ENCODE results near the gene OR2S2.
A peak's percentile ranks its signal among the peaks of the same experiment; 100 is the strongest.

OR2S2 gene

DNA sequence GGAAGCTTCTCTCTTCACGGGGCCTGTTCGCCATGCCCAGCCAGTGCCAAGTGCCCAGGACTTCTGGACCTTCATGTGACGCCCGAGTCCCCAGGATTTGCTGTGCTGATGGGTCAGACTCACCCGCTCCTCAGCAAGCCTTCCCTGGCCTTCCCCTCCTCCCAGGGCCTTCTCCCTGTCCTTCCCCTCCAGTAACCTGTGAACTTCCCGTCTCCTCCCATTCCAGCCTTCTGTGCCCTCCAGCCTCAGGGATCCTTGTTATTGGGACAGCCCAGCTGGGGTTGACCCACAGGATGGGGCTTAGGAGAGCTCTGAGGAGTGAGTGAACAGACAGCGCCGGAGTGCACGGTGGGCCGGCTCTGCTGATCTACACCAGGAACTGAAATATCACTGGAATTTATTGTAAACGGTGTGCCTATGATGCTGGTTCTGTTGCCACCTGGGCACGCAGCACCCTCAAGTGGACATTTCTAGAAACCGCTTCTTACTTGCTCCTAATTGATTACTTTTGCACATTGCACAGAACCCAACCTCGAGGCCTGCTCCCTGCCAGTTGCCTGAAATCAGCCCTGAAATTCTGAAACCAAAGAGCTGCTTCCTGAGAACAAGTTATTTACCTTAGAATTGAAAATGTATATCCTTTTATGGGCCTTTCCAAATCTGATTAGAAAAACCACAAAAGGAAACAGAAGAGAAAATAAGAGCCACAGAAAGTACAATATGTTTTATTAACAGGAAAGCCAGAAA lies 47.2 kb downstream of the OR2S2 start:
- H2AFZ ChIP-seq (ENCODE audit: low read depth) = peak overlapping the region; percentile 60; the same call in 1 of the 2 replicates

DNA sequence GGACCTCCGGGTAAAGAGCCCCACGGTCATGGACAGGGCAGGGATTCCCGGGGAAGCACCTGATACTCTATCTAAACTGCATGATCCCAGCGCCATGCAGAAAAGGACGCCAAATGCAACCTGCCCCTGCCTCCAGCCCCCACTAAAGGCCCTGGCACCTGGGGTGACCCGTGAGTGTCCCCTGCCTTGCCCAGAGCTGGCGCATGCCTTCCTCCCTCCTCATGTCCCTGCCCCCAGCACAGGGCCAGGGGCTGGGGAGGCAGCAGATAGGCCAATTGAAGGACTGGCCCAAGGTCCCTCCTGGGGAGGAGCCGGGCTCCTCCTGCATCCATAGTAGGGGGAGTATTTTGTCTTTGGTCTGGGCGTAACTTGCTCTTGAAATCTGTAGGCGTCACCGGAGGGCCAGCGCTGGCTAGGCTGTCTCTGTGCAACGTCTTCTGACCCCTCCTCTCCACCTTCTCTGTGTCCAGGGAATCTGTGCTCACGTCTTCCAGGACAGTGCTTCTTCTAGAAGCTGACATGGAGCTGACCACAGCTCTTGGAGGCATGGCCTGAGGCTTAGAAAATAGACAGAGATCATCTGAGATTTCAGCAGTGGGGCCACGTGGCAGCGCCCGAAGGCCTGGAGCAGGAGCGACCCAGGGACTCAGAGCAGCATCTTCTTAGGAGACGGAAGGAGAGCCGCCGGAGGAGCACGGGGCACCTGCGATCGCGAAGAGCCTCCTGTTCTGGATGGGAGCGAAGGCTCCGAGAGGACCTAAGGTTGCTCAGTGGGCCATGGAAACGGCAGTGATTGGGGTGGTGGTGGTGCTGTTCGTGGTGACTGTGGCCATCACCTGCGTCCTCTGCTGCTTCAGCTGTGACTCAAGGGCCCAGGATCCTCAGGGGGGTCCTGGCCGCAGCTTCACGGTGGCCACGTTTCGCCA lies 48.0 kb downstream of the OR2S2 start:
- Histone ChIP-seq H3K79me2 (ENCODE audit: insufficient read depth, low read depth) (no peaks in the 10 kb centered on the region), H3K4me3 (IDR thresholded peaks at IDR 0.05; ENCODE audit: insufficient read depth, low read depth, low read length) (no peak overlapping the region), H3K4me1 (ENCODE audit: low read depth, poor library complexity, severe bottlenecking) (peaks cover 13% of the 10 kb centered on the region), H3K36me3 (ENCODE audit: insufficient read depth) (no peaks in the 10 kb centered on the region), H3K9ac (no peak overlapping the region), H4K20me1 (ENCODE audit: insufficient read depth) (no peaks in the 10 kb centered on the region), H3K27me3 (ENCODE audit: insufficient read depth, low read depth) (no peaks in the 10 kb centered on the region), H3K4me2 (no peak overlapping the region), H3K27ac (no peak overlapping the region), H2AFZ (ENCODE audit: low read depth) (peak overlapping the region; percentile 60; the same call in 1 of the 2 replicates)
- TF ChIP-seq, protein P1, sequence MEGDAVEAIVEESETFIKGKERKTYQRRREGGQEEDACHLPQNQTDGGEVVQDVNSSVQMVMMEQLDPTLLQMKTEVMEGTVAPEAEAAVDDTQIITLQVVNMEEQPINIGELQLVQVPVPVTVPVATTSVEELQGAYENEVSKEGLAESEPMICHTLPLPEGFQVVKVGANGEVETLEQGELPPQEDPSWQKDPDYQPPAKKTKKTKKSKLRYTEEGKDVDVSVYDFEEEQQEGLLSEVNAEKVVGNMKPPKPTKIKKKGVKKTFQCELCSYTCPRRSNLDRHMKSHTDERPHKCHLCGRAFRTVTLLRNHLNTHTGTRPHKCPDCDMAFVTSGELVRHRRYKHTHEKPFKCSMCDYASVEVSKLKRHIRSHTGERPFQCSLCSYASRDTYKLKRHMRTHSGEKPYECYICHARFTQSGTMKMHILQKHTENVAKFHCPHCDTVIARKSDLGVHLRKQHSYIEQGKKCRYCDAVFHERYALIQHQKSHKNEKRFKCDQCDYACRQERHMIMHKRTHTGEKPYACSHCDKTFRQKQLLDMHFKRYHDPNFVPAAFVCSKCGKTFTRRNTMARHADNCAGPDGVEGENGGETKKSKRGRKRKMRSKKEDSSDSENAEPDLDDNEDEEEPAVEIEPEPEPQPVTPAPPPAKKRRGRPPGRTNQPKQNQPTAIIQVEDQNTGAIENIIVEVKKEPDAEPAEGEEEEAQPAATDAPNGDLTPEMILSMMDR (conservative IDR thresholded peaks at IDR 0.05; ENCODE audit: low read depth, low read length) = no peak

More for the DNA sequence above, 47.2 kb downstream of the OR2S2 start:
- TF ChIP-seq, protein P1 (conservative IDR thresholded peaks at IDR 0.05; ENCODE audit: low read depth, low read length) = peak; percentile 65
- no peaks in the 10 kb centered on the region for H3K36me3 ChIP-seq (ENCODE audit: insufficient read depth)
- H3K9ac ChIP-seq = no peak overlapping the region
- peaks cover 13% of the 10 kb centered on the region for H3K4me1 ChIP-seq (ENCODE audit: low read depth, poor library complexity, severe bottlenecking)
- H3K4me3 ChIP-seq (IDR thresholded peaks at IDR 0.05; ENCODE audit: insufficient read depth, low read depth, low read length) = no peak overlapping the region
- H3K27ac ChIP-seq = no peak overlapping the region
- H3K4me2 ChIP-seq = no peak overlapping the region; the same call in 1 of the 2 replicates
- no peaks in the 10 kb centered on the region for H4K20me1 ChIP-seq (ENCODE audit: insufficient read depth)
- no peaks in the 10 kb centered on the region for H3K79me2 ChIP-seq (ENCODE audit: insufficient read depth, low read depth)
- no peaks in the 10 kb centered on the region for H3K27me3 ChIP-seq (ENCODE audit: insufficient read depth, low read depth)

DNA sequence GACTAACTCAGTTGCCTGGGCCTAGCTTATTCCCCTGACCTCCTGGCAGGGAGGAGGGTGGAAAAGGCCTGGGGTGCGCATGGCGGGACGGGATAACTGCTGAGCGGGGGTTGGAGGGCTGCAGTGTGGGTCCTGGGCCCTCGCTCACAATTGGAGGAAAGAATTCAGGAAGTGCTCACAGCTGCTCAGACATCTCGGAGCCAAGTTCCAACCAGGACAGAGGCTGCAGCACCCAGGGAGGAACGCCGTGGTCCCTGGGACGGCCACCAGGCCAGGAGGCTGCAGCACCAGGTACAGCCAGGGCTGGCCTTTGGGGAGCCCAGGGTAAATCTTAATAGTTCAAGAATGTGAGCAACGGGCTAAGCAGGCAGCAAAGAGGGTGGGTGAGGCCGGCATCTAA lies 48.7 kb downstream of the OR2S2 start, which contains the start of gene SPAAR:
SPAAR (plus strand) TSS at position 217 of the 400 bp plus-strand sequence. CDS start 974 bp downstream, outside the sequence.
- H2AFZ ChIP-seq (ENCODE audit: low read depth) = no peak within 1 kb of the TSS
- no peaks in the 10 kb centered on the region for H3K79me2 ChIP-seq (ENCODE audit: insufficient read depth, low read depth)
- H3K27me3 ChIP-seq (ENCODE audit: insufficient read depth, low read depth) = no peaks in the 10 kb centered on the region
- TF ChIP-seq, protein P1 (conservative IDR thresholded peaks at IDR 0.05; ENCODE audit: low read depth, low read length) = no peak
- peaks cover 13% of the 10 kb centered on the region for H3K4me1 ChIP-seq (ENCODE audit: low read depth, poor library complexity, severe bottlenecking)
- H4K20me1 ChIP-seq (ENCODE audit: insufficient read depth) = no peaks in the 10 kb centered on the region
- H3K4me3 ChIP-seq (IDR thresholded peaks at IDR 0.05; ENCODE audit: insufficient read depth, low read depth, low read length) = no peak within 1 kb of the TSS
- H3K36me3 ChIP-seq (ENCODE audit: insufficient read depth) = no peaks in the 10 kb centered on the region
- H3K27ac ChIP-seq = no peak within 1 kb of the TSS
- no peak within 1 kb of the TSS for H3K4me2 ChIP-seq
- no peak within 1 kb of the TSS for H3K9ac ChIP-seq

DNA sequence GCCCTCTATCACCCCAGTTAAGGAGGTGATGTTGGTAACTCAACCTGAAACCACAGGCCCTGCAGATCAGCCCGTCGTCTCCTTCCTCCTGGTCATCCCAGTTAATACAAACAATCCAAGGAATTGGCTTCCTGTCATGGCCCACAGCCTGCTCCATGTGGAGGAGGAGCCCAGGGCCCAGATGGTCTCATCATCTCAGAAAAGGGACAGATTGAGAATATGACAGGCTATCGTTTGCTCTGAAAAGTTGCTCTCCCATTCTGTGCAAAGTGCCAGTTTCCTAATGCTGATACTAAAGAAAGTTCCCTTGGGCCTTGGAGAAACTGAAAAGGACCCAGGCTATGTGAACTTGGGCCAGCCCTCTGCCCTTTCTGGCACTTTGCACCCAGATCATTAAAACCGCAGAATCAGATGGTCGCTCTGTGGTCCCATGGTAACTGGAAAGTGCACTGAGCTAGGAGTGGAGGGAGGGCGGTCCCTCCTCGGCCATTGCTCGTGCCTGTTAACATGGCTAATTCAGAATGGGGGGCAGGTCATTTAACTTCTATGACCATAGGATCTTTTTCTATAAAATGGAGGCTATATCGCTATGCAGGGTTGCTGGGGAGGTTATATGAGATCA lies 49.3 kb downstream of the OR2S2 start:
- H3K4me1 ChIP-seq (ENCODE audit: low read depth, poor library complexity, severe bottlenecking) = peaks cover 13% of the 10 kb centered on the region
- no peak overlapping the region for H3K9ac ChIP-seq
- H3K4me2 ChIP-seq = no peak overlapping the region
- H3K79me2 ChIP-seq (ENCODE audit: insufficient read depth, low read depth) = no peaks in the 10 kb centered on the region
- H3K36me3 ChIP-seq (ENCODE audit: insufficient read depth) = no peaks in the 10 kb centered on the region
- no peaks in the 10 kb centered on the region for H3K27me3 ChIP-seq (ENCODE audit: insufficient read depth, low read depth)
- no peak overlapping the region for H2AFZ ChIP-seq (ENCODE audit: low read depth)
- no peaks in the 10 kb centered on the region for H4K20me1 ChIP-seq (ENCODE audit: insufficient read depth)
- TF ChIP-seq, protein P1 (conservative IDR thresholded peaks at IDR 0.05; ENCODE audit: low read depth, low read length) = no peak
- H3K27ac ChIP-seq = no peak overlapping the region
- no peak overlapping the region for H3K4me3 ChIP-seq (IDR thresholded peaks at IDR 0.05; ENCODE audit: insufficient read depth, low read depth, low read length)

All from KMS-11 (cell line).